IPS-18c (cell line): ENCODE results near the gene AGO3.

Source experiments
- H3K4me3 ChIP-seq: 2 replicates; pipeline ENCODE4 v1.7.0; 2013; ENCODE audit warnings: low read depth, mild to moderate bottlenecking, low read length, moderate library complexity; ENCODE audit not compliant: insufficient read depth
- H3K9me3 ChIP-seq: one replicate; pipeline ENCODE4 v1.6.1; 2013; ENCODE audit warnings: mild to moderate bottlenecking, low read length, moderate library complexity; ENCODE audit not compliant: control insufficient read depth, insufficient read depth

Gene AGO3

DNA sequence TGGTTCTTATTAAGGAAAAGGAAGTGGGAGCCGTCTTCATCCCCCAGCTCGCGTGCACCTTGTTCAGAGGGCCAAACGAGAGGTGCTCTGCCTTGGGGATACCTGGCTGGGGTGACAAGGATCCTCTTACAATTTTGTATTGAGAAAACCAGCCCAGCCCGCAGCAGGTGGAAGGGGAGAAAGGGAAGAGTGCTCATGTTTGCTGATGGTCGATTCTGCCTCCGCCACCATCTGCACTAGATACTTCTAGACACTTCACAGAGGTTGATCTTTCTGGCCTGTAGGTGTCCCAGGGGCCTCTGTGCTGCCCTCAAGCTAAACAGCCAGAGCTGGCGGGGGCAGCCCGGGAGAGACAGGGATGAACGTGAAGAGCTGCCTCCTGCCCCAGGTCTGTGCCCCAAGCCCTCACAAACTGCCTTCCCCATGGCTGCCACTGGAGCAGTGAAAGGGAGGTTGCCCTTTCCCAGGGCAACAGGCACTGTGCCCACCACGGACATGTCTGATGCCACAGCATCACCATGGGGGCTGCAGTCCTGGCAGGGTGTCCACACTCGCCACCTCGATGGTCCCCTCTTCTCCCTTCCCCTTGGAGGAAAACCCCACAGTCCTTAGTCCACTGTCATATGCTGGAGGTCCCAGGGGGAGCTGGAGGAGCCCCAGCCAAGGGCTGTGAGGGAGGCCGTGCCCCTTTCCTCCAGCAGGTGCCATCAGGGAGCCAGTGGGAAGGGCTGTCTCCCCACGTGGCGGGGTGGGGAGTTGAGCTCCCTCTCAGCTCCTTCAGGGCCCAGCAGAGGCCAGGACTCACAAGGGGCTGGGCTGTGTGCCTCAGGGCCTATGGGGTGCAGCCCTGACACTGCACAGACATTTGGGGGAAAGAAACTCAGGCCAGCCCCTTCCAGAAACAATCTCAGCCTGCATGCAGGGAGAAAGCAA lies 165.9 kb downstream of the AGO3 start:
- Histone ChIP-seq H3K9me3 (no peaks in the 10 kb centered on the region), H3K4me3 (no peak overlapping the region)

DNA sequence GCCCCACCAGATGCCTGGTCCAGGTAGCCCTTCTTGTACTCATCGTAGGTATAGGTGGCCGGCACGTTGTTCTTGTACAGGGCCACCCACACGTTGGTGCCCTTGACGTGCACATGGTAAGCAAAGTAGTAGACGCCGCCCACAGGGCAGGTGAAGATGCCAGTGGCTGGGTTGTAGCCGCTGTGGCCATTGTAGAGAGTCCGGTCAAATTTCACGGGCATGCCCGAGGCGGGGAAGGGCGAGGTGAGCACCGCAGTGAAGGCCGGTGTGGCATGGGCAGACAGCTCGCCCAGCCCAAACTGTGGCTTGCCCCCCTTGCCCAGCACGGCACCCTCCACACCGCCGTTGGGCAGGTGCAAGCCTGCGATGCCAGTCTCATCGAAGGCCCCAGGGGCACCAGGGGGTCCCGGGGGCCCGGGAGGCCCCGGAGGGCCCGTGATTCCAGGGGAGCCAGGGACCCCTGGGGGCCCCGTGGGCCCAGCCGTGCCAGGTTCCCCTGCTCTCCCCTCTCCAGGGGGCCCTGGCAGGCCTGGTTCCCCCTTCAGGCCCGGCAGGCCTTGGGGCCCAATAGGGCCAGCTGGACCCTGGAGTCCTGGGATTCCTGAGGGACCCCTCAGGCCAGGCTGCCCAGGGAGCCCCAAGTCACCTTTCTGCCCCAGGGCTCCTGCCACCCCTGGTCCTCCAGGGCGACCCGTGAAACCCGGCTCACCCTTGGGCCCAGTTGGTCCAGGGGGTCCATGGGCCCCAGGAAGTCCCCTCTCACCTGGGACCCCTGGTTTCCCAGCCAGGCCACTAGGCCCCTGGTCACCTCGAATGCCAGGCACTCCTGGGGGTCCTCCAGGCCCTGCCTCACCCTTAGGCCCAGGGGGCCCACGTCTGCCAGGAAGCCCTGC lies 167.0 kb downstream of the AGO3 start:
- no peak overlapping the region for H3K4me3 ChIP-seq
- H3K9me3 ChIP-seq, result no peaks in the 10 kb centered on the region

DNA sequence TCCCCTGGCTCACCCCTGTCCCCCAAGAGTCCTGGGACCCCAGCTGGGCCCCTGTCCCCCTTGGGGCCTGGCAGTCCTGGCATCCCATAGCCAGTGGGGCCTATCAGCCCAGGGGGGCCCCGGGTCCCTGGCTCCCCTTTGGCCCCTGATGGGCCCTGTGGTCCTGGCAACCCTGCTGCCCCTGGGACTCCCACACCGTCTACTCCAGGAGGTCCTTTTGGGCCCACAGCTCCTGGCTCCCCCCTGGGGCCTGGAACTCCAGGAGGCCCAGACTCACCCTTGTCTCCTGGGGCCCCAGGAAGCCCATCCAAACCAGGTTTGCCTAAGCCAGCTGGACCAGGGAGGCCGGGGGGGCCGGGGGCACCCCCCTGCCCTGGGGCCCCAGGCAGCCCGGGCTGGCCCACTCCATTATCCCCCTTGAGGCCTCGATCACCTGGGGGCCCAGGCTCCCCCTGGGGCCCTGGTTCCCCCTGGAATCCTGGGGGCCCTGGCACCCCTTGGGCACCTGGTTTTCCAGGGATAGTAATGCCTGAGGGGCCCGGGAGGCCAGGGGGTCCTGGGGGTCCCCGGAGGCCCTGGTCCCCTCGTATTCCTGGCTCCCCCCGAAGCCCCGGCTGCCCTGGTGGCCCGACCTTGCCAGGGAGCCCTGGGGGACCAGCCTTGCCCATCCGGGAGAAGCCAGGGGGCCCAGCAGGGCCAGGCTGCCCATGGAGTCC lies 167.9 kb downstream of the AGO3 start:
- Histone ChIP-seq H3K9me3 (no peaks in the 10 kb centered on the region), H3K4me3 (no peak overlapping the region)

DNA sequence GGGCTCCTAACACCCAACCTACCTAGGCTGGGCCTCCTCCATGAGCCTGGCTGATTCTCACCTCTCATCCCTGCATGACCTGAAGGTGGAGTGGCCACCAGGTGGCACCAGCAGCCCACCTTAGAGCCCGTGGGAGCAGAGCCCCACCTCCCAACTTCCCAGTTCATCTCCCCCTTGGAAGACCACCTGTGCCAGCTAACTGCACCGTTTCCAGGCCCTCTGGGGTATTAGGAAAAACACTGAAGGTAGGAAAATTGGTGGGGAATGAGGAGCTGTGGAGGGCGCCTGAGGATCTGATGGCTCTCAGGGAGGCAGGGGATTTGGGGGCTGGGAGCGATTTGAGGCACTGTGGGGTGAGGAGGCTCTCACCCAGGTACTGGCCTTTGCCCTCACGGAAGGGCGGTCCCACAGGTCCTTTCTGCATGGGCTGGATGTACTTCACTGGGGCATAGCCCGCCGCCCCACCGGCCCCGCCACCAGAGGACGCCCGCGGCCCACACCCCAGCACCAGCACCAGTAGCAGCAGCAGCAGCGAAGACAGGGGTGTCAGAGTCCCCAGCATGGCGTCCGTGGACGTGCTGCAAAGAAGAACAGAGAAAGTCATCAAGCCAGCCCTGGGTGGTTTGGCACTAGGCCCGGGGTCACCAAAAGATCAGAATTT lies 168.9 kb downstream of the AGO3 start:
- Histone ChIP-seq H3K4me3 (no peak overlapping the region), H3K9me3 (no peaks in the 10 kb centered on the region)

DNA sequence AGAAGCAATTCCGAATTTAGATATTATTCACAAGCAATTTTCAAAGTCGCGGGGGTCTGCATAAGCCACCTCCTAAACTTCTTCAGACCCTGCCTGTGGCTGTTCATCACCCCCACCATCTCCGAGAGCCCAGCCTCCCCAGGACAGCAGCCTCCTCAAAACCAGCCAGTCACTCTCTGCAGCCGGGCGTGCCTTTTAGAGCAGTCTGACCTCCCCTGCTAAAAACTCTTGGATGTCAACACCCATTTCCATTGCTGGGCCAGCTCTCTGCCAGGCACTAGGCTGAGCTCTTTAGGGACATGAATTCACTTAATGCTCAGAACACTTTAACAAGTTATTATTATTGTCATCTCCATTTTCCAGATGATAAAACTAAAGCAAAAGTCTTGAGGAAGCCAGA lies 169.5 kb downstream of the AGO3 start:
- Histone ChIP-seq H3K9me3 (no peaks in the 10 kb centered on the region), H3K4me3 (no peak overlapping the region)

DNA sequence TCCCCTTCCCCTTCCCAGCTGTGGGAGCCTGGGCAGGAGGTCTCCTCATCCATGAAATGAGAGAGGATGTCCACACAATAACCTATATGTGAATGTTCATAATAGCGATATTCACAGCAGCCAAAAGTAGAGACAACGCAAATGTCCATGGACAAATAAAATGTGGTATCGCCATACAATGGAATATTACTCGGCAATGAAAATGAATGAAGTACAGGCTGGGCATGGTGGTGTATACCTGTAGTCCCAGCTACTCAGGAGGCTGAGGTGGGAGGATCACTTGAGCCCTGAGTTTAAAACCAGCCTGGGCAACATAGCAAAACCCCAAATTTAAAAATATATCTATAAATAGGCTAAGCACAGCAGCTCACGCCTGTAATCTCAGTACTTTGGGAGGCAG lies 170.6 kb downstream of the AGO3 start:
- Histone ChIP-seq H3K4me3 (no peak overlapping the region), H3K9me3 (no peaks in the 10 kb centered on the region)

DNA sequence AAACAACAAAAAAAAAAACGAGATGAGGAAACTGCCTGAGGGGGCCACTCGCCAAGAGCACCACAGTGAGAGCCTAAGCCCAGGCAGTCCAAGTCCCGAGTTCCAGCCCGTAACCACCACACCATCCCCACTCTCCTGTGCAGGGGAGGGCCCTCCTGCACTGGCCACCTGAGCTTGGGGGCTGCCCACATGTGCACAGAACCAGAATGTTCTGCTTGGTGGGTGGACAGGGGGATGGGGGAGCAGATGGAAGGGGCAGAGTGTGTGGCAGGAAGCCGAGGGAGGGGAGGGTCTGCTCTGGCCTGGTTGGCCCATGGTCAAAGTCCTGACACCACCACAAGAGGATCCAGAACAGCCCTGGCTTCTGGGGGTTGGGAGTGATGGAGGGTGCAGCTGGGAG lies 175.4 kb downstream of the AGO3 start:
- Histone ChIP-seq H3K9me3 (no peaks in the 10 kb centered on the region), H3K4me3 (no peak overlapping the region)

DNA sequence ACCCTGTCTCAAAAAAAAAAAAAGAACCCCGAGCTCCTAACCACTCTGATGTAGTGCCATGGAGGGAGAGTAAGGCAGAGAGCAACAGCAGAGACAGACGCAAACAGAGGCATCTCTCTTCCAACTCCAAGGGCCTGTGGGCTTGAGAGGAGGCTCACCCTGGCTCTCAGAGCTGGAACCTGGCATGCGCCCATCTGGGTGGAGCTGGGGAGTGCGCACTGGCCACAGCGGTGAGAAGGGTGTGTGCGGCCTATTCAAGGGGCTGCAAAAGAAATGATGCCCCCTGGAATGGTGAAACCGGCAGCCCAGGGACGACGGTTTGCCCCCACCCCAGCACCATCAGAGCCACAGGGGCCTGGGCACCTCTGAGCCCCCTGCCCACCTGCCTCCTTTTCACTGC lies 176.5 kb downstream of the AGO3 start:
- no peak overlapping the region for H3K4me3 ChIP-seq
- H3K9me3 ChIP-seq, result no peaks in the 10 kb centered on the region

DNA sequence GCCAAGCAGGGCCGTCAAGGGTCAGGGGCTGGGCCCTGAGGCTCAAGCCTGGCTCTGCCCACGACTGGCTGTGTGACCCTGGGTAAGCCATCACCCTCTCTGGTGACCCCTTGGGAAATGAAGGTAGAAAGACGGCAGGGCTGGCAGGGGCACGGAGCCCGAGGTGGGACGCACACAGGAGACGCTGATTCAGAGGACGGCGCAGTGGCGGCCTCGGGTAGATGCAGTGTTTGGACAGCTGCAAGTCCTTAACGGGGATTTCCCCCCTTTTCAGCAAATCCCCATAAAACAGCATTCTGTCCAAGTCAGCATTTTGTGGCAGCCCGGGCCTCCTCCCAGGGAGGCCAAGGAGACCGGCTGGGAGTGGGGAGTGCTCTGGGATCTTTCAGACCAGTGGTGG lies 177.4 kb downstream of the AGO3 start:
- no peak overlapping the region for H3K4me3 ChIP-seq

DNA sequence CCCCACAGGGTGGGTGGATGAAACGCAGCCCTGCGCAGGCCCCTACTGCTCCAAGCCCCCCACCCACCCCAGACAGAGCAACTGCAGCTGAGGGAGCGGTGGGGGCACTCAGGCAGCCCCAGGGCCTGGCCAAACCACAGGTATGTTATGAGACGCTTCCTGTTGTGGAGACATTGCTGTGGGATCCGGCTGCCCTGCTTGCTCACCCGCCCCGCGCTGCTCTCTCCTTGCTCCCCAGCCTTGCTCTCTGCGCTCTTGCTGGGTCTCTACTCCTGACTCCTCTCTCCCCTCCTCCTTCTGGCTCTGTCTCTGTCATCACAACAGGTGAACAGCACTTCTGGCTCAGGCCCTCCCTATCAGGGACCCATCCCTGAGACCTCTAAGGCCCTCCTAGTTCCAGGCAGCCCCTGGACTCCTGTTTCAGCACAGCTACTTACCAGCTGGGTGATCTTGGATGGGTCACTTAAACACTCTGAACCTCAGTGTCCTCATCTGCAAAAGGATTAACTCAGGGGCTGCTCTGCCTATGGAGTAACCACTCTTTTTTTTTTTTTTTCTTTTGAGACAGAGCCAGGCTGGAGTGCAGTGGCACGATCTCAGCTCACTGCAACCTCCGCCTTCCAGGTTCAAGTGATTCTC lies 178.3 kb downstream of the AGO3 start:
- Histone ChIP-seq H3K9me3 (no peaks in the 10 kb centered on the region), H3K4me3 (no peak overlapping the region)

More for the DNA sequence above, 177.4 kb downstream of the AGO3 start:
- H3K9me3 ChIP-seq, result no peaks in the 10 kb centered on the region

DNA sequence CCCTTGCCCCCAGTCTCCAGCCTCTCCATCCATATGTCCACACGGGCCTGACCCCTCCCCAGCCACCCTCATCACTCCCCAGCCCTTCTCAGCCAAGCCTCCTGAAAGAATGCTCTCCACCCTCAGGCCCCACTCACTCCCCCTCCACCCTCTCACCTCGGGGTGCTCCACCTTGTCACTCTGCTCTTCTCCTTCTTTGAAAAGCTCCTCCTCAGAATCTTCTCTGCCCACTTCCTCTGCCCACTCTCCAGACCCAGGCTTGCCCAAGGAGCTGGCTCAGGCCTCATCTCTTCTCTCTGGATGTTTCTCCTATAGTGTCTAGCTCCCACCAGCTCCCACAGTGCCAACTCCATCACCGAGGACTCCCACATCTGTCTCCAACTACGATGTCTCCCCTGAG lies 180.2 kb downstream of the AGO3 start:
- Histone ChIP-seq H3K9me3 (no peaks in the 10 kb centered on the region), H3K4me3 (no peak overlapping the region)

DNA sequence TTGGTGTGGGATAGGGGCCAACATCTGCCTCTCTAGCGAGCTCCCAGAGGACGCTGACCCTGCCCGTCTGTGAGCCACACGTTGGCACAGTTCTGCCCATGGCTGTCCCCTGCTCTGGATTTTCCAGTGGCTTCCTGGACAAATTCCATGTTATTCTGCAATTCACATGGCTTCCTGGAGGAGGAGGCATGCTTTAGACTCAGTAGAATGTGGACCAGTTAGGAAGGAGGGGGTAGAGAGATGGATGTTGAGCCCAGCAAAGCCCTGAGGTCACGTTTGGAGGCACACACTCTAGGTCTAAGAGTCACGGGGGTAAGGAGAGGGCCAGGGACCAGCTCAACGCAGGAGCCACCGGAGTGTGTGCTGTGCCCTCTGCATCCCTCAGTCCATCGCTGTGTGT lies 181.9 kb downstream of the AGO3 start:
- Histone ChIP-seq H3K9me3 (no peaks in the 10 kb centered on the region), H3K4me3 (no peak overlapping the region)

DNA sequence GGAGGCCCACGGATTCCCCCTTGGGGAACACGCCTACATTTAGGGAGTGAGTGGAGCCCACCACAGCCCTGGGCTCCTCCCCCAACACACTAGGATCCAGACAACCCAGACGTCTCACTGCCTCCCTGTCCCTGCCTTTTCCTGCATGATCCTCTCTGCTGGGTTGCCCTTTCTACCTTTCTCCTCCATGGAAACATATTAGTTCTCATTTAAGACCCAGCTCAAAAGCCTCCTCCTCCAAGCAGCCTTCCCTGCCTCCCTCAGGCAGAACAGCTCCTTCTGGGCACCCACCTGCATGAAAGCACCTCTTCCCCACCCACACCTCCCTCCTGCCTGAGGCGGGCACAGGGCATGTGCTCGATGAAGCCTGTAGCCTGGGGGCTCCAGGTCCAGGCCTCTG lies 183.5 kb downstream of the AGO3 start:
- H3K4me3 ChIP-seq, result no peak overlapping the region
- no peaks in the 10 kb centered on the region for H3K9me3 ChIP-seq

DNA sequence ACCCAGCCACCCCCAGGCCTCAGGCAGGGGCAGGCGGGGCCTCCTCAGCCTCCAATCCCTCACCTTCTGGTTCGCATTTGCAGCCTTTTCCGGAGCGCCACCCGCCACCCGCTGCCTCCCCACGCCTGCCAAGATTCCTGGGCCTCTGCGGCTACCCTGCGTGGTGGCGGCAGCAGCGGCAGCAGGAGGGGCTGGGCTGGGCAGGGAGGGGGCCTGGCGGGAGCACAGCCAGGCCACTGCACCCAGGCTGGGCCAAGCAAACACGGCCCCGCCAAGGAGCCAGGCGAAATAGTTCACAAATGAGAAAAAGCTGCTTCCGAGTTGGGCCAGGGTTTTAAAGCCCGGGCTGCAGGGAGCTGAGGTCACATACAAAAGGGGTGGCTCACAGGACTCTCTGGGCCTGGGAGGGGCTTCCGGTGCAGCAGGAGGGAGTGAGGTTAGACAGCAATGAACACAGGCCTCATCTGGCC lies 184.3 kb downstream of the AGO3 start:
- Histone ChIP-seq H3K9me3 (no peaks in the 10 kb centered on the region), H3K4me3 (no peak overlapping the region)

DNA sequence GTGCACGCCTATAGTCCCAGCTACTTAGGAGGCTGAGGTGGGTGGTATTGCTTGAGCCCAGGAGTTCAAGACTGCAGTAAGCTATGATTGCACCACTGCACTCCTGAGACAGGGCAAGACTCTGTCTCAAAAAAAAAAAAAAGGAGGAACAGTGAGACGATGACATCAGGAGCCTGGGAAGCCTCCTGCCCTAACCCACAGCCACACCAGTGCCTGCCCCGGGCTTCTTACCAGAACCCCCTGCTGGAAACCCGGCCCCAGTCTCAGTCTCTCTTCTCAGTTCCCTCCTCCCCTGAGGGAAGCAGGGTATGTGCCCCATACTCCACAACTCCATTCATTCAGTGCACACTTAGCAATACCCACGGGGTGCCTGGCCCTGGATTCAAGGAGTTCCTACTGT lies 185.0 kb downstream of the AGO3 start:
- no peaks in the 10 kb centered on the region for H3K9me3 ChIP-seq
- H3K4me3 ChIP-seq, result no peak overlapping the region

DNA sequence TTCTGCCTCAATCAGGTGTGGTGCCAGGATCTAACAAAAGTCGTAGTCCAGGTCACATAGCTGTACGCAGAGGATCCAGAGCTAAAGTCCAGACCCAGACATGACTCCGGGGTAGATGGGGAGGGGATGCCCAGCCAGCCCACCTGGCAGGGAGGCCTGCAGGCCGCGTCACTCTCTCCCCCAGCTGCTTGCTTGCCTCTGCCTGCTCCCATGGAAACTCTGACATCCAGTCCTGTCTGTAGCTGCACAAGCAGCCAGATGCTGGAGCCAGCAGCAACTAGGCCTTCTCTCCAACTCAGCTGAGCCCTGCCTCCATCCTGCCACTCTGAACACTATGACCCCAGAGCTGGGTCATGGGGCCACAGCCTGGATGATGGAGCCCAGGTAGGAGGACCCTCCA lies 186.0 kb downstream of the AGO3 start:
- H3K4me3 ChIP-seq, result no peak overlapping the region
- no peaks in the 10 kb centered on the region for H3K9me3 ChIP-seq
